ENCODE results near the gene SCART1. TPM values are rescaled to one million over a fixed set of nuclear protein-coding genes. Genes with fewer than 3 reads are reported as not detected.

SCART1 gene
- total RNA-seq, 1 experiment from 2014 or later = 1.1 TPM

GRCh38 chr10:133473270-133473669 is 19.5 kb downstream of the SCART1 start:
- H3K27ac Mint-ChIP-seq = no peak overlapping the region
- no peaks in the 10 kb centered on the region for H3K4me1 Mint-ChIP-seq
- H3K27me3 Mint-ChIP-seq (ENCODE audit: low read depth) = peaks cover 10% of the 10 kb centered on the region
- CTCF ChIA-PET = no interaction called here
- TF ChIP-seq NR1H2 (CRISPR knock-in tag; IDR thresholded peaks at IDR 0.05) = no peak
- TF ChIP-seq CBFB (CRISPR knock-in tag; IDR thresholded peaks at IDR 0.05; ENCODE audit: low read depth) = no peak
- no peak for TF ChIP-seq CREM (CRISPR knock-in tag; IDR thresholded peaks at IDR 0.05)
- no peak for TF ChIP-seq ZMAT4 (CRISPR knock-in tag; IDR thresholded peaks at IDR 0.05)
- TF ChIP-seq PREB (CRISPR knock-in tag; IDR thresholded peaks at IDR 0.05; ENCODE audit: borderline replicate concordance) = no peak
- TF ChIP-seq MLX (CRISPR knock-in tag; IDR thresholded peaks at IDR 0.05) = no peak
- TF ChIP-seq TP53 (CRISPR knock-in tag; IDR thresholded peaks at IDR 0.05) = no peak
- no peak for TF ChIP-seq HMGA2 (CRISPR knock-in tag; IDR thresholded peaks at IDR 0.05)
- no peak for ATAC-seq
- H3K4me3 Mint-ChIP-seq = no peak overlapping the region
- peaks cover 53% of the 10 kb centered on the region for H3K36me3 Mint-ChIP-seq
- no peak for DNase-seq (ENCODE audit: low spot score)
- peaks cover 61% of the 10 kb centered on the region for H3K9me3 Mint-ChIP-seq
- POLR2A ChIA-PET = no interaction called here

GRCh38 chr10:133474027-133474426 is 20.3 kb downstream of the SCART1 start:
- Mint-ChIP-seq H3K4me3 (no peak overlapping the region), H3K4me1 (no peaks in the 10 kb centered on the region), H3K36me3 (peaks cover 47% of the 10 kb centered on the region), H3K27ac (no peak overlapping the region), H3K27me3 (ENCODE audit: low read depth) (peaks cover 7% of the 10 kb centered on the region), H3K9me3 (peaks cover 56% of the 10 kb centered on the region)
- ChIA-PET CTCF (no interaction called here), POLR2A (no interaction called here)
- ATAC-seq (no peak), DNase-seq (ENCODE audit: low spot score) (no peak)
- TF ChIP-seq JAZF1 (CRISPR knock-in tag; IDR thresholded peaks at IDR 0.05) = no peak
- TF ChIP-seq ZNF138 (CRISPR knock-in tag; conservative IDR thresholded peaks at IDR 0.05) = no peak
- TF ChIP-seq ZBTB21 (CRISPR knock-in tag; IDR thresholded peaks at IDR 0.05; ENCODE audit: borderline replicate concordance) = no peak

GRCh38 chr10:133474665-133475424 is 21.1 kb downstream of the SCART1 start:
- Mint-ChIP-seq H3K27me3 (ENCODE audit: low read depth) (peaks cover 7% of the 10 kb centered on the region), H3K4me3 (no peak overlapping the region), H3K36me3 (peaks cover 44% of the 10 kb centered on the region), H3K4me1 (no peaks in the 10 kb centered on the region), H3K27ac (no peak overlapping the region), H3K9me3 (peaks cover 51% of the 10 kb centered on the region)
- DNase-seq (ENCODE audit: low spot score) (no peak), ATAC-seq (no peak)
- ChIA-PET CTCF (no interaction called here), POLR2A (no interaction called here)
- TF ChIP-seq ZSCAN18 (CRISPR knock-in tag; IDR thresholded peaks at IDR 0.05) = no peak
- no peak for TF ChIP-seq NR1H2 (CRISPR knock-in tag; IDR thresholded peaks at IDR 0.05)
- no peak for TF ChIP-seq AFF4 (CRISPR knock-in tag; IDR thresholded peaks at IDR 0.05; ENCODE audit: borderline replicate concordance)
- TF ChIP-seq ZNF281 (CRISPR knock-in tag; IDR thresholded peaks at IDR 0.05) = no peak
- TF ChIP-seq MLX (CRISPR knock-in tag; IDR thresholded peaks at IDR 0.05) = no peak
- no peak for TF ChIP-seq FOXK1 (CRISPR knock-in tag; IDR thresholded peaks at IDR 0.05)
- no peak for TF ChIP-seq USF1 (CRISPR knock-in tag; IDR thresholded peaks at IDR 0.05)
